Panc1 (cell line): ENCODE data around the gene CREB5. TPM values are rescaled to one million over a fixed set of nuclear protein-coding genes. Genes with fewer than 3 reads are reported as not detected.

Source experiments
- ATAC-seq: fragments of 200-7000 bp; cut with Tn5 transposase; 2 replicates; pipeline ENCODE4 v1.9.1; 2020; ENCODE audit warnings: mild to moderate bottlenecking, moderate library complexity
- BruUV-seq: library from RNA; stranded (reverse); fragments of 400-500 nt; replicated peaks from 2 replicates; lab custom pipeline; 2021; lab: Mats Ljungman, UMichigan
- CTCF ChIA-PET: fragments of 300-600 bp; sonication (Branson Sonifier 250); formaldehyde crosslinking; loops from one replicate; lab custom pipeline; 2022; ENCODE audit warnings: antibody characterized with exemption; lab: Charles Lee
- POLR2A ChIA-PET: fragments of 300-600 bp; sonication (Branson Sonifier 250); formaldehyde crosslinking; loops from one replicate; lab custom pipeline; 2022; ENCODE audit warnings: antibody characterized with exemption; lab: Charles Lee
- DNase-seq: peaks from one replicate; pipeline ENCODE4 v3.0.0-alpha.2; 2010; ENCODE audit warnings: low read depth, low spot score
- H3K27ac ChIP-seq: 2 replicates; pipeline ENCODE4 v1.5.1; 2011; ENCODE audit warnings: mild to moderate bottlenecking, low read length, inconsistent platforms
- H3K27me3 ChIP-seq: fragments of 200-500 bp; sonication (Bioruptor generic); 2 replicates; pipeline ENCODE4 v1.6.0; 2014; ENCODE audit warnings: low read length, inconsistent platforms; ENCODE audit not compliant: control insufficient read depth, insufficient read depth
- H3K36me3 ChIP-seq: fragments of 200-500 bp; sonication (Bioruptor generic); 2 replicates; pipeline ENCODE4 v1.5.1; 2014; ENCODE audit warnings: inconsistent platforms, mild to moderate bottlenecking, low read length, moderate library complexity; ENCODE audit not compliant: control insufficient read depth, insufficient read depth
- H3K4me1 ChIP-seq: 2 replicates; pipeline ENCODE4 v1.5.1; 2011; ENCODE audit warnings: inconsistent platforms, mild to moderate bottlenecking, low read length, moderate library complexity; ENCODE audit not compliant: control insufficient read depth, insufficient read depth
- H3K4me3 ChIP-seq, 2 experiments: 2 replicates each; pipeline ENCODE4 v1.5.1; 2011 to 2012; ENCODE audit warnings: low read depth in 2 of 2, low read length in 2 of 2, mild to moderate bottlenecking in 2 of 2, inconsistent platforms in 1 of 2, moderate library complexity in 1 of 2
- H3K9me3 ChIP-seq: fragments of 200-500 bp; sonication (Bioruptor generic); 2 replicates; pipeline ENCODE4 v1.5.1; 2014; ENCODE audit warnings: low read depth, mild to moderate bottlenecking, inconsistent platforms, low read length, moderate library complexity; ENCODE audit not compliant: control insufficient read depth, insufficient read depth
- CTCF ChIP-seq: fragments of 450-650 bp; IDR thresholded peaks from 2 replicates; pipeline ENCODE4 v1.5.1; 2017; ENCODE audit warnings: mild to moderate bottlenecking
- POLR2AphosphoS5 ChIP-seq: IDR thresholded peaks from 2 replicates; pipeline ENCODE4 v1.6.1; 2012; ENCODE audit warnings: mild to moderate bottlenecking, low read depth, low read length, moderate library complexity
- REST ChIP-seq, 2 experiments: IDR thresholded peaks; 2 replicates each; pipeline ENCODE4 v1.6.1; 2011 to 2012; ENCODE audit warnings: low read depth in 2 of 2, control low read depth in 1 of 2, low read length in 1 of 2, mild to moderate bottlenecking in 1 of 2, moderate library complexity in 1 of 2; ENCODE audit not compliant: insufficient read depth in 1 of 2
- SIN3A ChIP-seq: IDR thresholded peaks from 2 replicates; pipeline ENCODE4 v1.6.1; 2012; ENCODE audit warnings: low read depth, mild to moderate bottlenecking, low read length, moderate library complexity, borderline replicate concordance; ENCODE audit not compliant: insufficient read depth
- TCF7L2 ChIP-seq: IDR thresholded peaks from 2 replicates; pipeline ENCODE4 v1.6.1; 2011; ENCODE audit warnings: mild to moderate bottlenecking, low read depth, low read length, inconsistent platforms
- in situ Hi-C: cut with HindIII; loops from 2 replicates; pipeline ENCODE4 v1.10.0; 2016; ENCODE audit warnings: low sequenced_read_pairs, low pct_unique_long_range_greater_than_20kb
- intact Hi-C: fragments of 100-400 bp; cut with micrococcal nuclease; formaldehyde crosslinking; loops from one replicate; pipeline ENCODE4 v1.10.0; 2022; ENCODE audit not compliant: unreplicated experiment
- total RNA-seq: library from RNA; stranded (reverse); gene quantifications from one replicate; pipeline ENCODE4 v1.2.1, GENCODE V29; 2021; ENCODE audit not compliant: unreplicated experiment

CREB5 gene
- total RNA-seq, 1 experiment from 2014 or later, result 3.1 TPM

DNA sequence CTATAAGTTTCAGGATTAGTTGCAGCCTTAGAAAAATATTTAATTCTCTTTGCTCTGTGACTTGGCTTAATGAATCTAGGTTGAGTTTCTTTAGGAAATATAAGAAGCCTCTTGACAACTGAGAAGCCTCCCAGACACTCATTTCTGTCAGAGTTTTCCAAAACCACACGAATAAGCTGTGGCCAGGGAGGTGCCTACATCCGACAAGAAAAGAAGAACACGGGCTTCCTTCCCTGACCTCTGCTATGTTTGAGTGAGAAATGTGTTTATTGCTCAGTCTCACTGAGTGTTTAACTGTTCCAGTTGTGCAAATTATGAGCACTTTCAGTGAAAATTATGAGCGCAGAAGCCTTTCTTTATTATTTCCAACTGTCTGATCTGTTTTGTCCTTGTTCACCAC lies 440.8 kb downstream of the CREB5 start:
- in situ Hi-C loops, result no loop called here
- no TSS peak for BruUV-seq
- ChIA-PET CTCF (no interaction called here), POLR2A (no interaction called here)
- H3K36me3 ChIP-seq, result no peaks in the 10 kb centered on the region
- ATAC-seq (no peak), DNase-seq (no peak)
- TF ChIP-seq TCF7L2 (no peak), REST (IDR thresholded peaks at IDR 0.05; ENCODE audit: insufficient read depth in 1 of 2, low read depth in 2 of 2, low read length in 1 of 2) (no peak), CTCF (no peak), POLR2AphosphoS5 (no peak), SIN3A (no peak)
- no peak overlapping the region; a peak in 1 of 4 replicates for H3K4me3 ChIP-seq
- intact Hi-C loops, result loop anchor here (5.0 to 10.0 kb wide), 2 partner anchors 228 to 556 kb away; no protein-coding TSS in a partner anchor
- no peak overlapping the region for H3K27ac ChIP-seq
- peaks cover 33% of the 10 kb centered on the region for H3K27me3 ChIP-seq
- H3K4me1 ChIP-seq, result no peaks in the 10 kb centered on the region; the same call in 1 of the 2 replicates
- H3K9me3 ChIP-seq, result no peaks in the 10 kb centered on the region

DNA sequence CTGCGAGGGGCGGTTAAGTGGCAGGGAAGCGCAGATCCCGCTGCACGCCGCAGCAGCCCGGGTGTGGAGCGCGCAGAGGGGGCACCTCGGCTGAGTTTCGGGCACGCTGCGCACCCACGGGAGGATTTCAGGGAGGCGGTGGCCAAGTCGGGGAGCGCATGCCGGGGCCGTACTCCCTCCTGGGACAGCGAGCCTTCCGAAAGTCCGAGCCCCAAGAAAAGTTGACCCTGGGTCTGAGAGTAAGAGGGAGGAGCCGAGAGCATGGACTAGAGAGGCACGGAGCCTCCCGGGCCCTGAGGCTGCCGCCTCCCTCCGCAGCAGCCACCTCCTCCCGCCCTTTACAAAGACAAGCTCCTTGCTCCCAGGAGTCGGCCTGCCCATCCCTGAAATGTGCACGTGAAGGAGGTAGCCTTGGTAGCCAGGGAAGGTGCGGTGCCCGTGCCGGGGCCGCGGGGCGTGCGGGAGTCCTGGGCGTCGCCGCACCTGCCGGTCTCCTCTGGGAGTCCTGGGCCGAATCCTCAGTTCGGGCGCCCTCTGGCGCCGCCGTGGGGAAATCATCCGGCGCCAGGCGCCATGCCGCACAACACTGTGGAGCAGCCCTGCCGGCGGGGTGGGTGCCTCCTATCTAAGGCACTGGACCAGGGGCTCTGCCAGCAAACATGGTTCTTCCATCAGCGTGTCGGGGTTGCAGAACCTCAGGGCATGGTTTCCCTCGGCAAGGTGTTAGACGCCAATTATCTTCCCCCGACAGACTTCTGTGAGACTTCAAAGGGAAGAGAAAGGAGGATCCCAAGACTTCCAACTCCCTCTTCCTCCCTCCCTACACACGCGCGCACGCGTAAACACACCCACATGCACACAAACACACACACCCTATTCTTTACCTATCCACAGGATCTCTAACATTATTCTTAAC lies 441.8 kb downstream of the CREB5 start:
- ChIA-PET POLR2A (no interaction called here), CTCF (interaction anchor here (0.6 kb wide), 2 partner anchors 162 to 802 kb away, joined by 5 to 6 read pairs; no protein-coding TSS in a partner anchor)
- Histone ChIP-seq H3K4me3 (peak overlapping the region; percentile 47 to 64), H3K36me3 (no peaks in the 10 kb centered on the region), H3K4me1 (no peaks in the 10 kb centered on the region; the same call in 1 of the 2 replicates), H3K9me3 (no peaks in the 10 kb centered on the region), H3K27ac (no peak overlapping the region), H3K27me3 (peaks cover 33% of the 10 kb centered on the region)
- BruUV-seq, result no TSS peak
- TF ChIP-seq POLR2AphosphoS5, result no peak
- TF ChIP-seq CTCF, result peak; percentile 98
- no peak for TF ChIP-seq REST (IDR thresholded peaks at IDR 0.05; ENCODE audit: insufficient read depth in 1 of 2, low read depth in 2 of 2, low read length in 1 of 2)
- peak; percentile 81 for TF ChIP-seq TCF7L2
- TF ChIP-seq SIN3A, result 0 out of 2 replicates have a peak, but pooled peaks have one; percentile 38
- in situ Hi-C loops (no loop called here), intact Hi-C loops (loop anchor here (2.0 to 10.0 kb wide), 3 partner anchors 229 to 557 kb away; no protein-coding TSS in a partner anchor)
- ATAC-seq (peak; percentile 98), DNase-seq (peak; percentile 56)
